Vein endothelial cell (primary cell): ENCODE measurements around the gene KRTAP1-5. TPM values are rescaled to one million over a fixed set of nuclear protein-coding genes. Genes with fewer than 3 reads are reported as not detected.

Experiments used
- small RNA-seq: library from RNA; depleted of rRNA; stranded (forward); fragments of <200 nt; gene quantifications from one replicate; pipeline ENCODE3, GENCODE V24; 2012
- total RNA-seq: library from RNA; depleted of rRNA; stranded (reverse); fragments of >200 nt; gene quantifications from 2 replicates; pipeline ENCODE4 v1.2.3, GENCODE V29; 2012

The KRTAP1-5 gene
- total RNA-seq: not detected in 2 replicates

GRCh38 chr17:41026715-41027471, at the start of gene KRTAP1-5:
Gene KRTAP1-5 (minus strand): TSS chr17:41027208. CDS start chr17:41027155, 53 bp downstream.

GRCh38 chr17:41065829-41066624, 39.0 kb upstream of the KRTAP1-5 start, which contains the start of gene KRTAP2-4:
Gene KRTAP2-4 (minus strand): TSS chr17:41065879. CDS start chr17:41065845, 34 bp downstream.

GRCh38 chr17:41060052-41060604, 33.1 kb upstream of the KRTAP1-5 start, which contains the start of gene KRTAP2-3:
Gene KRTAP2-3 (minus strand): TSS chr17:41060114. CDS start chr17:41060050, 64 bp downstream.

GRCh38 chr17:41055130-41055529, 28.1 kb upstream of the KRTAP1-5 start, which contains the start of gene KRTAP2-2:
Gene KRTAP2-2 (minus strand): TSS chr17:41055230. CDS start chr17:41055211, 19 bp downstream.

GRCh38 chr17:41046735-41047465, 19.9 kb upstream of the KRTAP1-5 start, which contains the start of gene KRTAP2-1:
Gene KRTAP2-1 (minus strand): TSS chr17:41047316. CDS start chr17:41047267, 49 bp downstream.

GRCh38 chr17:41040783-41041571, 14.0 kb upstream of the KRTAP1-5 start, which contains the start of gene KRTAP1-1:
Gene KRTAP1-1 (minus strand): TSS chr17:41041450. CDS start chr17:41041397, 53 bp downstream.

GRCh38 chr17:41034346-41034935, 7.4 kb upstream of the KRTAP1-5 start, which contains the start of gene KRTAP1-3:
Gene KRTAP1-3 (minus strand): TSS chr17:41034874. CDS start chr17:41034821, 53 bp downstream.

GRCh38 chr17:41029633-41030245, 2.7 kb upstream of the KRTAP1-5 start, which contains the start of gene KRTAP1-4:
Gene KRTAP1-4 (minus strand): TSS chr17:41030195. CDS start chr17:41030078, 117 bp downstream.

GRCh38 chr17:41008811-41009210, 18.2 kb downstream of the KRTAP1-5 start, which contains the start of gene KRTAP3-1:
Gene KRTAP3-1 (minus strand): TSS chr17:41009128. CDS start chr17:41009074, 54 bp downstream.

GRCh38 chr17:40999563-40999962, 27.4 kb downstream of the KRTAP1-5 start, which contains the start of gene KRTAP3-2:
Gene KRTAP3-2 (minus strand): TSS chr17:40999906. CDS start chr17:40999853, 53 bp downstream.

GRCh38 chr17:40993839-40994238, 33.2 kb downstream of the KRTAP1-5 start, which contains the start of gene KRTAP3-3:
Gene KRTAP3-3 (minus strand): TSS chr17:40994164. CDS start chr17:40994097, 67 bp downstream.

GRCh38 chr17:40984226-40984625, 42.8 kb downstream of the KRTAP1-5 start, which contains the start of gene KRT40:
Gene KRT40 (minus strand): TSS chr17:40984326. CDS start chr17:40984273, 53 bp downstream.

Small RNA genes within 50 kb of the gene (small RNA-seq; reads per million reads assigned to genes)
- gene KRTAP3-4P: not detected

Other genes with a start within 250 kb of the KRTAP1-5 start
- not detected in 2 replicates for gene KRT27, start 244.7 kb downstream of the KRTAP1-5 start, total RNA-seq
- not detected in 2 replicates for gene KRT28, start 227.2 kb downstream of the KRTAP1-5 start, total RNA-seq
- 0.98 and 5.4 TPM in 2 replicates for gene KRT10, start 204.6 kb downstream of the KRTAP1-5 start, total RNA-seq
- gene KRT12, start 160.0 kb downstream of the KRTAP1-5 start, total RNA-seq: not detected in 2 replicates
- gene KRT20, start 142.0 kb downstream of the KRTAP1-5 start, total RNA-seq: not detected in 2 replicates
- not detected in 2 replicates for gene KRT23, start 89.6 kb downstream of the KRTAP1-5 start, total RNA-seq
- gene KRT39, start 60.3 kb downstream of the KRTAP1-5 start, total RNA-seq: not detected in 2 replicates
- not detected in 2 replicates for gene KRT40, start 42.9 kb downstream of the KRTAP1-5 start, total RNA-seq
- gene KRTAP3-3, start 33.0 kb downstream of the KRTAP1-5 start, total RNA-seq: not detected in 2 replicates
- gene KRTAP3-2, start 27.3 kb downstream of the KRTAP1-5 start, total RNA-seq: not detected in 2 replicates
- gene KRTAP3-1, start 18.1 kb downstream of the KRTAP1-5 start, total RNA-seq: not detected in 2 replicates
- gene KRTAP1-4, start 3.0 kb upstream of the KRTAP1-5 start, total RNA-seq: not detected in 2 replicates
- not detected in 2 replicates for gene KRTAP1-3, start 7.7 kb upstream of the KRTAP1-5 start, total RNA-seq
- gene KRTAP1-1, start 14.2 kb upstream of the KRTAP1-5 start, total RNA-seq: not detected in 2 replicates
- gene KRTAP2-1, start 20.1 kb upstream of the KRTAP1-5 start, total RNA-seq: not detected in 2 replicates
- gene KRTAP2-2, start 28.0 kb upstream of the KRTAP1-5 start, total RNA-seq: not detected in 2 replicates
- not detected in 2 replicates for gene KRTAP2-3, start 32.9 kb upstream of the KRTAP1-5 start, total RNA-seq
- not detected in 2 replicates for gene KRTAP2-4, start 38.7 kb upstream of the KRTAP1-5 start, total RNA-seq
- gene KRTAP4-7, start 56.9 kb upstream of the KRTAP1-5 start, total RNA-seq: not detected in 2 replicates
- gene KRTAP4-8, start 70.9 kb upstream of the KRTAP1-5 start, total RNA-seq: not detected in 2 replicates
- not detected in 2 replicates for gene KRTAP4-16, start 75.0 kb upstream of the KRTAP1-5 start, total RNA-seq
- gene KRTAP4-9, start 78.2 kb upstream of the KRTAP1-5 start, total RNA-seq: not detected in 2 replicates
- not detected in 2 replicates for gene KRTAP4-11, start 91.2 kb upstream of the KRTAP1-5 start, total RNA-seq
- gene KRTAP4-12, start 97.0 kb upstream of the KRTAP1-5 start, total RNA-seq: not detected in 2 replicates
- gene KRTAP4-6, start 113.3 kb upstream of the KRTAP1-5 start, total RNA-seq: not detected in 2 replicates
- gene KRTAP4-5, start 122.6 kb upstream of the KRTAP1-5 start, total RNA-seq: not detected in 2 replicates
- gene KRTAP4-4, start 133.5 kb upstream of the KRTAP1-5 start, total RNA-seq: not detected in 2 replicates
- not detected in 2 replicates for gene KRTAP4-3, start 141.0 kb upstream of the KRTAP1-5 start, total RNA-seq
- not detected in 2 replicates for gene KRTAP4-2, start 151.0 kb upstream of the KRTAP1-5 start, total RNA-seq
- gene KRTAP4-1, start 157.7 kb upstream of the KRTAP1-5 start, total RNA-seq: not detected in 2 replicates
- not detected in 2 replicates for gene KRTAP9-1, start 162.7 kb upstream of the KRTAP1-5 start, total RNA-seq
- gene KRTAP9-2, start 199.4 kb upstream of the KRTAP1-5 start, total RNA-seq: not detected in 2 replicates
- not detected in 2 replicates for gene KRTAP9-3, start 205.2 kb upstream of the KRTAP1-5 start, total RNA-seq
- not detected in 2 replicates for gene KRTAP9-8, start 210.8 kb upstream of the KRTAP1-5 start, total RNA-seq
- gene KRTAP9-4, start 222.5 kb upstream of the KRTAP1-5 start, total RNA-seq: not detected in 2 replicates
- not detected in 2 replicates for gene KRTAP9-9, start 228.2 kb upstream of the KRTAP1-5 start, total RNA-seq
- not detected in 2 replicates for gene KRTAP9-6, start 238.2 kb upstream of the KRTAP1-5 start, total RNA-seq
- gene KRTAP9-7, start 248.5 kb upstream of the KRTAP1-5 start, total RNA-seq: not detected in 2 replicates